GM12878 (cell line): Measurements from ENCODE around the gene UTP11.

ENCODE experiments used
- CTCF ChIP-seq, 3 experiments: IDR thresholded peaks in 2 of 3; conservative IDR thresholded peaks in 1 of 3; 2 replicates each; pipeline ENCODE4 v1.5.1; 2011; ENCODE audit warnings: low read depth in 3 of 3, low read length in 3 of 3, mild to moderate bottlenecking in 3 of 3, control low read depth in 2 of 3, moderate library complexity in 2 of 3, inconsistent platforms in 1 of 3, mixed read lengths in 1 of 3; ENCODE audit not compliant: control insufficient read depth in 2 of 3, insufficient read depth in 1 of 3; ENCODE audit errors: extremely low read depth in 1 of 3
- EZH2 ChIP-seq: IDR thresholded peaks from 2 replicates; pipeline ENCODE4 v1.6.1; 2012; ENCODE audit warnings: low read depth, mild to moderate bottlenecking, control low read depth, inconsistent platforms, low read length, borderline replicate concordance; ENCODE audit not compliant: control insufficient read depth
- FOS ChIP-seq: IDR thresholded peaks from 3 replicates; pipeline ENCODE4 v1.6.1; 2011; ENCODE audit warnings: borderline replicate concordance; ENCODE audit not compliant: insufficient read length; ENCODE audit errors: extremely low read depth
- GATAD2B ChIP-seq: fragments of 450-650 bp; conservative IDR thresholded peaks from 2 replicates; pipeline ENCODE4 v1.6.1; 2017; ENCODE audit warnings: low read depth, mild to moderate bottlenecking, moderate library complexity
- HDAC2 ChIP-seq: fragments of 200-600 bp; sonication (generic); IDR thresholded peaks from 2 replicates; pipeline ENCODE4 v1.6.1; 2017
- NFIC ChIP-seq: IDR thresholded peaks from 2 replicates; pipeline ENCODE4 v1.6.1; 2012; ENCODE audit warnings: low read depth, mild to moderate bottlenecking, inconsistent platforms, low read length, moderate library complexity
- POLR2A ChIP-seq: IDR thresholded peaks from 2 replicates; pipeline ENCODE4 v1.6.1; 2011; ENCODE audit warnings: low read depth, mild to moderate bottlenecking, low read length
- SIX5 ChIP-seq: IDR thresholded peaks from 2 replicates; pipeline ENCODE4 v1.6.1; 2011; ENCODE audit warnings: mild to moderate bottlenecking, low read depth, low read length, moderate library complexity; ENCODE audit not compliant: severe bottlenecking
- SMAD1 ChIP-seq: fragments of 450-650 bp; IDR thresholded peaks from 2 replicates; pipeline ENCODE4 v1.6.1; 2018; ENCODE audit warnings: mild to moderate bottlenecking, low read depth; ENCODE audit not compliant: partially characterized antibody
- SMAD5 ChIP-seq: IDR thresholded peaks from 2 replicates; pipeline ENCODE4 v1.6.1; 2016; ENCODE audit warnings: antibody characterized with exemption, low read depth
- SP1 ChIP-seq: IDR thresholded peaks from one replicate; pipeline ENCODE4 v1.6.1; 2011; ENCODE audit warnings: low read depth, low read length
- TAF1 ChIP-seq: IDR thresholded peaks from 2 replicates; pipeline ENCODE4 v1.6.1; 2011; ENCODE audit warnings: mild to moderate bottlenecking, low read depth, low read length, borderline replicate concordance
- USF1 ChIP-seq: IDR thresholded peaks from 2 replicates; pipeline ENCODE4 v1.6.1; 2011; ENCODE audit warnings: borderline replicate concordance, low read depth, mild to moderate bottlenecking, moderate library complexity, mixed read lengths, low read length; ENCODE audit not compliant: insufficient read depth; ENCODE audit errors: extremely low read length
- ZNF384 ChIP-seq: IDR thresholded peaks from 2 replicates; pipeline ENCODE4 v1.6.1; 2012; ENCODE audit warnings: low read depth, mild to moderate bottlenecking, low read length, improper control_type of control experiment, borderline replicate concordance

DNA sequence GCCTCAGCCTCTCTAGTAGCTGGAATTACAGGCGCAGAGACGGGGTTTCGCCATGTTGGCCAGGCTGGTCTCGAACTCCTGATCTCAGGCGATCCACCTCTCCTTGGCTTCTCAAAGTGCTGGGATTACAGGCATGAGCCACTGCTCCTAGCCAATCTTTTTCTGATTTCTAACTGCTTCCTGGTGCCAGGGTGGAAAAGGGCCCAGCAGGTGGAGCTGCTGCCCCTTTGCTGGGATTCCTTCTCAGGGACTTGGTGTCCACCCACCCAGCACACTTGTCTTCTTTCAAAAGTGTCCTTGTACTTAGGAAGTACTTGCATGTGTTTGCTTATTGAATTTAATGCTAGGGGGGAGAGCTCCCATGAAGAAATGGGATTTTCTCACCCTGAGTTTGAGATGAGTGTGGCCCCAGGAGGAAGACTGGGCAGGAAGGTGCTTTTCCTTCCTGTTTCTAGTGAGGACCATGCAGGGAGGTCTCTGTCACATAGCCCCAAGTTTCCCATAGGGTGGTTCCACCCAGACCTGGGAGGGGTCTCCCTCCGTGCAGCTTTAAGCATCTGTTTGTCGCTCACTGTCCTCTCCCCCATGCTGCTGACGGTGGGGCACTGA, 14.2 kb downstream of the UTP11 start:
- TF ChIP-seq CTCF (IDR thresholded peaks at IDR 0.05 in 2 of 3, conservative IDR thresholded peaks at IDR 0.05 in 1 of 3; ENCODE audit: control insufficient read depth in 2 of 3, extremely low read depth in 1 of 3, insufficient read depth in 1 of 3, low read depth in 3 of 3, low read length in 3 of 3) = peak; percentile 65 to 83 (median 72)
- no peak for TF ChIP-seq HDAC2
- no peak for TF ChIP-seq NFIC
- TF ChIP-seq FOS = no peak
- no peak for TF ChIP-seq ZNF384
- TF ChIP-seq POLR2A = no peak
- no peak for TF ChIP-seq GATAD2B
- TF ChIP-seq USF1 = no peak
- no peak for TF ChIP-seq SMAD5
- no peak for TF ChIP-seq SIX5
- no peak for TF ChIP-seq EZH2
- TF ChIP-seq SMAD1 = no peak
- TF ChIP-seq TAF1 = no peak
- no peak for TF ChIP-seq SP1
